HL-60 (cell line): Measurements from ENCODE around the gene ST7.

Source experiments
- POLR2AphosphoS5 ChIP-seq: IDR thresholded peaks from 2 replicates; pipeline ENCODE4 v1.6.1; 2012; ENCODE audit warnings: low read depth
- TF ChIP-seq, protein P1 (sequence below): IDR thresholded peaks from one replicate; pipeline ENCODE4 v1.5.1; 2011; ENCODE audit warnings: low read length, control low read depth, inconsistent platforms; ENCODE audit not compliant: insufficient read depth

GRCh38 chr7:117186218-117187010, 233.1 kb downstream of the ST7 start:
- TF ChIP-seq, protein P1, sequence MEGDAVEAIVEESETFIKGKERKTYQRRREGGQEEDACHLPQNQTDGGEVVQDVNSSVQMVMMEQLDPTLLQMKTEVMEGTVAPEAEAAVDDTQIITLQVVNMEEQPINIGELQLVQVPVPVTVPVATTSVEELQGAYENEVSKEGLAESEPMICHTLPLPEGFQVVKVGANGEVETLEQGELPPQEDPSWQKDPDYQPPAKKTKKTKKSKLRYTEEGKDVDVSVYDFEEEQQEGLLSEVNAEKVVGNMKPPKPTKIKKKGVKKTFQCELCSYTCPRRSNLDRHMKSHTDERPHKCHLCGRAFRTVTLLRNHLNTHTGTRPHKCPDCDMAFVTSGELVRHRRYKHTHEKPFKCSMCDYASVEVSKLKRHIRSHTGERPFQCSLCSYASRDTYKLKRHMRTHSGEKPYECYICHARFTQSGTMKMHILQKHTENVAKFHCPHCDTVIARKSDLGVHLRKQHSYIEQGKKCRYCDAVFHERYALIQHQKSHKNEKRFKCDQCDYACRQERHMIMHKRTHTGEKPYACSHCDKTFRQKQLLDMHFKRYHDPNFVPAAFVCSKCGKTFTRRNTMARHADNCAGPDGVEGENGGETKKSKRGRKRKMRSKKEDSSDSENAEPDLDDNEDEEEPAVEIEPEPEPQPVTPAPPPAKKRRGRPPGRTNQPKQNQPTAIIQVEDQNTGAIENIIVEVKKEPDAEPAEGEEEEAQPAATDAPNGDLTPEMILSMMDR, result no peak
- no peak for TF ChIP-seq POLR2AphosphoS5
